OCI-LY7 (cell line): ENCODE data around the gene TSEN15. TPM values are rescaled to one million over a fixed set of nuclear protein-coding genes. Genes with fewer than 3 reads are reported as not detected.
"Not testable (repeated sequence)": the region's sequence is repeated elsewhere in the genome, so short reads cannot be mapped to it uniquely, and the experiment has no call there.

Experiments
- BruUV-seq: library from RNA; stranded (reverse); fragments of 400-500 nt; replicated peaks from 2 replicates; lab custom pipeline; 2021; lab: Mats Ljungman, UMichigan
- CTCF ChIA-PET: fragments of 300-600 bp; sonication (Branson Sonifier 250); formaldehyde crosslinking; loops from one replicate; lab custom pipeline; 2022; ENCODE audit warnings: antibody characterized with exemption; ENCODE audit not compliant: unreplicated experiment; lab: Charles Lee
- POLR2A ChIA-PET: fragments of 300-600 bp; sonication (Branson Sonifier 250); formaldehyde crosslinking; loops from one replicate; lab custom pipeline; 2022; ENCODE audit warnings: antibody characterized with exemption; lab: Charles Lee
- DNase-seq: peaks from one replicate; pipeline ENCODE4 v3.0.0-alpha.2; 2015; ENCODE audit warnings: low spot score
- H2AFZ ChIP-seq: fragments of 200-600 bp; sonication (generic), shearing (Covaris generic); 2 replicates; pipeline ENCODE4 v1.6.1; 2014; ENCODE audit warnings: mild to moderate bottlenecking, antibody characterized with exemption, low read length, moderate library complexity
- H3K27ac ChIP-seq: fragments of 200-600 bp; sonication (generic); 2 replicates; pipeline ENCODE4 v1.5.1; 2014; ENCODE audit warnings: mixed run types, low read depth, mild to moderate bottlenecking, moderate library complexity, low read length, inconsistent platforms; ENCODE audit not compliant: poor library complexity, severe bottlenecking
- H3K36me3 ChIP-seq: fragments of 200-600 bp; sonication (generic); 2 replicates; pipeline ENCODE4 v1.6.1; 2014; ENCODE audit warnings: mild to moderate bottlenecking, antibody characterized with exemption, low read length, moderate library complexity, mixed read lengths; ENCODE audit not compliant: insufficient read depth
- H3K4me1 ChIP-seq: fragments of 200-600 bp; sonication (generic); 2 replicates; pipeline ENCODE4 v1.5.1; 2014; ENCODE audit warnings: mild to moderate bottlenecking, low read length; ENCODE audit not compliant: insufficient read depth, poor library complexity, severe bottlenecking
- H3K4me2 ChIP-seq: fragments of 200-600 bp; sonication (generic); 2 replicates; pipeline ENCODE4 v1.6.1; 2014; ENCODE audit warnings: mild to moderate bottlenecking, low read length
- H3K4me3 ChIP-seq: fragments of 200-600 bp; sonication (generic); 2 replicates; pipeline ENCODE4 v1.5.1; 2014; ENCODE audit warnings: mild to moderate bottlenecking, low read depth, low read length; ENCODE audit not compliant: poor library complexity, severe bottlenecking
- H3K79me2 ChIP-seq: fragments of 200-600 bp; sonication (generic); 2 replicates; pipeline ENCODE4 v1.6.1; 2016; ENCODE audit warnings: low read depth, mild to moderate bottlenecking, low read length, moderate library complexity, mixed read lengths; ENCODE audit not compliant: insufficient read depth
- H3K9me2 ChIP-seq: fragments of 200-600 bp; sonication (generic); 2 replicates; pipeline ENCODE4 v1.6.1; 2016; ENCODE audit warnings: mild to moderate bottlenecking, low read length, mixed read lengths; ENCODE audit not compliant: insufficient read depth
- H3K9me3 ChIP-seq: fragments of 200-600 bp; sonication (generic); 2 replicates; pipeline ENCODE4 v1.6.1; 2014; ENCODE audit warnings: mild to moderate bottlenecking, mixed run types, low read length, mixed read lengths
- H4K20me1 ChIP-seq: fragments of 200-600 bp; sonication (generic); 2 replicates; pipeline ENCODE4 v1.6.1; 2014; ENCODE audit warnings: mild to moderate bottlenecking, antibody characterized with exemption, low read length, moderate library complexity, mixed read lengths; ENCODE audit not compliant: insufficient read depth
- CTCF ChIP-seq: fragments of 200-600 bp; sonication (generic); conservative IDR thresholded peaks from 2 replicates; pipeline ENCODE4 v1.5.1; 2014; ENCODE audit warnings: mild to moderate bottlenecking, antibody characterized with exemption, low read length, moderate library complexity, mixed read lengths
- EZH2phosphoT487 ChIP-seq: fragments of 200-600 bp; sonication (generic); IDR thresholded peaks from 2 replicates; pipeline ENCODE4 v1.6.1; 2018; ENCODE audit warnings: low read depth, borderline replicate concordance, mild to moderate bottlenecking, mixed run types, antibody characterized with exemption, low read length, moderate library complexity, mixed read lengths
- intact Hi-C: fragments of 100-400 bp; cut with micrococcal nuclease; formaldehyde crosslinking; loops from one replicate; pipeline ENCODE4 v1.10.0; 2022; ENCODE audit not compliant: unreplicated experiment
- total RNA-seq, 2 experiments: library from RNA; depleted of rRNA in 1 of 2; stranded (reverse); fragments of >200 nt in 1 of 2; shearing (Covaris generic) in 1 of 2; gene quantifications; 2 replicates each; pipeline ENCODE4 v1.2.3, GENCODE V29; 2014 to 2022

The TSEN15 gene
- total RNA-seq, 2 experiments from 2014 or later = 42.5 to 45.1 TPM

- no peak overlapping the region for H3K4me3 ChIP-seq
- CTCF ChIA-PET = no interaction called here
- H3K4me1 ChIP-seq = no peaks in the 10 kb centered on the region
- POLR2A ChIA-PET = interaction anchor here (1.1 kb wide), 1 partner anchor 10 kb away, joined by 4 read pairs; the partner anchor contains the start of gene TSEN15
- H2AFZ ChIP-seq = no peak overlapping the region
- TF ChIP-seq EZH2phosphoT487 (no peak), CTCF (no peak)
- no peak overlapping the region for H3K27ac ChIP-seq
- no peaks in the 10 kb centered on the region for H3K9me3 ChIP-seq
- no peaks in the 10 kb centered on the region for H3K9me2 ChIP-seq
- DNase-seq = no peak
- intact Hi-C loops = no loop called here
- no peak overlapping the region for H3K4me2 ChIP-seq
- no peaks in the 10 kb centered on the region for H4K20me1 ChIP-seq
- BruUV-seq = no TSS peak
- H3K36me3 ChIP-seq = no peaks in the 10 kb centered on the region
- H3K79me2 ChIP-seq = no peaks in the 10 kb centered on the region
These were observed 9.8 kb upstream of the TSEN15 start for GRCh38 chr1:184041731-184042130.

DNA sequence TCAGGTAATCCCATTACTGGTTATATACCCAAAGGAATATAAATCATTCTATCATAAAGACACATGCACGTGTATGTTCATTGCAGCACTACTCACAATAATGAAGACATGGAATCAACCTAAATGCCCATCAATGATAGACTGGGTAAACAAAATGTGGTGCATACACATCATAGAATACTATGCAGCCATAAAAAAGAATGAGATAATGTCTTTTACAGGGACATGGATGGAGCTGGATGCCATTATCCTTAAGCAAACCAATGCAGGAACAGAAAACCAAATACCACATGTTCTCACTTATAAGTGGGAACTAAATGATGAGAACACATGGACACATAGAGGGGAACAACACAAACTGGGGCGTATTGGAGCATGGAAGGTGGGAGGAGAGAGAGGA, 8.2 kb upstream of the TSEN15 start:
- H4K20me1 ChIP-seq, H3K9me2 ChIP-seq, H3K79me2 ChIP-seq, H3K4me3 ChIP-seq, intact Hi-C loops, DNase-seq, H2AFZ ChIP-seq, H3K36me3 ChIP-seq, BruUV-seq, CTCF ChIA-PET, H3K4me2 ChIP-seq, H3K4me1 ChIP-seq, H3K9me3 ChIP-seq, POLR2A ChIA-PET, H3K27ac ChIP-seq: not testable (repeated sequence)

GRCh38 chr1:184044603-184045376, 6.7 kb upstream of the TSEN15 start:
- Histone ChIP-seq H3K4me2 (no peak overlapping the region), H3K4me3 (no peak overlapping the region), H3K9me2 (no peaks in the 10 kb centered on the region), H3K36me3 (no peaks in the 10 kb centered on the region; the same call in 1 of the 2 replicates), H2AFZ (no peak overlapping the region), H4K20me1 (no peaks in the 10 kb centered on the region), H3K4me1 (no peaks in the 10 kb centered on the region), H3K79me2 (no peaks in the 10 kb centered on the region), H3K27ac (no peak overlapping the region), H3K9me3 (no peaks in the 10 kb centered on the region; the same call in 1 of the 2 replicates)
- intact Hi-C loops = no loop called here
- POLR2A ChIA-PET = interaction anchor here (1.0 kb wide), 1 partner anchor 13 kb away, joined by 3 read pairs; no protein-coding TSS in a partner anchor
- no TSS peak for BruUV-seq
- CTCF ChIA-PET = no interaction called here
- no peak for TF ChIP-seq EZH2phosphoT487
- TF ChIP-seq CTCF = no peak
- DNase-seq = no peak

GRCh38 chr1:184047541-184047940, 4.0 kb upstream of the TSEN15 start:
- H3K4me3 ChIP-seq, POLR2A ChIA-PET, H3K4me2 ChIP-seq, H3K36me3 ChIP-seq, BruUV-seq, DNase-seq, H2AFZ ChIP-seq, H3K27ac ChIP-seq, H3K9me2 ChIP-seq, H3K79me2 ChIP-seq, intact Hi-C loops, CTCF ChIA-PET, H3K4me1 ChIP-seq, H4K20me1 ChIP-seq, H3K9me3 ChIP-seq: not testable (repeated sequence)
